ENCODE results near the gene ECE2.
A peak's percentile ranks its signal among the peaks of the same experiment; 100 is the strongest.

The ECE2 gene

DNA sequence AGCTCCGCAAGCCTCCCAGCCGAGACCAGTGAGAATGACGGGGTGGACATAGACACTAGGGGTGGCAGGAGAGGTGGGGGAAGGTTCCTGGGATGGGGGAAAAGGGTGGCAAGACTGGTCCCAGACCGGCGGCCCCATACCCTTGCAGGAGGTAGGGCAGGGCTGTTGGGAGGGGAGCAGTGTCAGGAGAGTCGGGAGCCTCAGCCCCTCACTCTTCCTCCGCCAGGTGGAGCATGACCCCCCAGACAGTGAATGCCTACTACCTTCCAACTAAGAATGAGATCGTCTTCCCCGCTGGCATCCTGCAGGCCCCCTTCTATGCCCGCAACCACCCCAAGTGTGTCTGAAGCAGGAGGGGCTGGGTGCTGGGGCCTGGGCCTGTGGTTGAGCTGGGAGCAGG is 14.5 kb downstream of the ECE2 start:
- TF ChIP-seq, protein P1, sequence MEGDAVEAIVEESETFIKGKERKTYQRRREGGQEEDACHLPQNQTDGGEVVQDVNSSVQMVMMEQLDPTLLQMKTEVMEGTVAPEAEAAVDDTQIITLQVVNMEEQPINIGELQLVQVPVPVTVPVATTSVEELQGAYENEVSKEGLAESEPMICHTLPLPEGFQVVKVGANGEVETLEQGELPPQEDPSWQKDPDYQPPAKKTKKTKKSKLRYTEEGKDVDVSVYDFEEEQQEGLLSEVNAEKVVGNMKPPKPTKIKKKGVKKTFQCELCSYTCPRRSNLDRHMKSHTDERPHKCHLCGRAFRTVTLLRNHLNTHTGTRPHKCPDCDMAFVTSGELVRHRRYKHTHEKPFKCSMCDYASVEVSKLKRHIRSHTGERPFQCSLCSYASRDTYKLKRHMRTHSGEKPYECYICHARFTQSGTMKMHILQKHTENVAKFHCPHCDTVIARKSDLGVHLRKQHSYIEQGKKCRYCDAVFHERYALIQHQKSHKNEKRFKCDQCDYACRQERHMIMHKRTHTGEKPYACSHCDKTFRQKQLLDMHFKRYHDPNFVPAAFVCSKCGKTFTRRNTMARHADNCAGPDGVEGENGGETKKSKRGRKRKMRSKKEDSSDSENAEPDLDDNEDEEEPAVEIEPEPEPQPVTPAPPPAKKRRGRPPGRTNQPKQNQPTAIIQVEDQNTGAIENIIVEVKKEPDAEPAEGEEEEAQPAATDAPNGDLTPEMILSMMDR (conservative IDR thresholded peaks at IDR 0.05; ENCODE audit: control insufficient read depth, insufficient read depth, low read depth, low read length), result no peak
- DNase-seq (ENCODE audit: low read depth), result no peak
- no peak overlapping the region for H3K4me3 ChIP-seq (ENCODE audit: control insufficient read depth, low read depth, low read length)

DNA sequence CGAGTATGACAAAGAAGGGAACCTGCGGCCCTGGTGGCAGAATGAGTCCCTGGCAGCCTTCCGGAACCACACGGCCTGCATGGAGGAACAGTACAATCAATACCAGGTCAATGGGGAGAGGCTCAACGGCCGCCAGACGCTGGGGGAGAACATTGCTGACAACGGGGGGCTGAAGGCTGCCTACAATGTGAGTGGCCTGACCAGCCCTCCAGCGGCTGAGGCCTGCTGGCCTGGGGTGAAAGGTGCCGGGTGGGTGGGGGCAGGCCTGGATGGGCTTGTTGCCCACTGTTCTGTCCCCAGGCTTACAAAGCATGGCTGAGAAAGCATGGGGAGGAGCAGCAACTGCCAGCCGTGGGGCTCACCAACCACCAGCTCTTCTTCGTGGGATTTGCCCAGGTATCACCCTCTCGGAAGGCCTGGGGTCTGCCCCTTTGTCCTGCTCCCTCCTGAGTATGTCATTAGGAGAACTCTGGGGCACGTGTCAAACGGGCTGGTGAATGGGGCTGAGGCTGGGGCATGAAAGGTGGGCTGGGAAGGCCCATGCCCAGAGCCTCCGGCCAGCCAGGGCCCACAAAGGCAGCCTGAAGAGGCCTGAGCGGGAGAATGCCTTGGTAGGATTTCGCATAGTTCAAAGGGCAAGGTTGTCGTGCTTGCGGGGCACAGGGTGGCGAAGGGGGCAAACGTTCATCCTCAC is 15.4 kb downstream of the ECE2 start:
- TF ChIP-seq, protein P1 (conservative IDR thresholded peaks at IDR 0.05; ENCODE audit: control insufficient read depth, insufficient read depth, low read depth, low read length), result no peak
- DNase-seq (ENCODE audit: low read depth), result no peak

GRCh38 chr3:184291738-184292445 is 16.1 kb downstream of the ECE2 start:
- TF ChIP-seq, protein P1 (conservative IDR thresholded peaks at IDR 0.05; ENCODE audit: control insufficient read depth, insufficient read depth, low read depth, low read length), result no peak
- no peak overlapping the region for H3K4me3 ChIP-seq (ENCODE audit: control insufficient read depth, low read depth, low read length)
- no peak for DNase-seq (ENCODE audit: low read depth)

More for the DNA sequence above, 15.4 kb downstream of the ECE2 start:
- H3K4me3 ChIP-seq (ENCODE audit: control insufficient read depth, low read depth, low read length), result no peak overlapping the region

GRCh38 chr3:184295771-184296170 is 19.9 kb downstream of the ECE2 start:
- TF ChIP-seq, protein P1 (conservative IDR thresholded peaks at IDR 0.05; ENCODE audit: control insufficient read depth, insufficient read depth, low read depth, low read length), result no peak
- DNase-seq (ENCODE audit: low read depth), result no peak
- H3K4me3 ChIP-seq (ENCODE audit: control insufficient read depth, low read depth, low read length), result no peak overlapping the region

- no peak for DNase-seq (ENCODE audit: low read depth)
- no peak overlapping the region for H3K4me3 ChIP-seq (ENCODE audit: control insufficient read depth, low read depth, low read length)
- TF ChIP-seq, protein P1 (conservative IDR thresholded peaks at IDR 0.05; ENCODE audit: control insufficient read depth, insufficient read depth, low read depth, low read length), result no peak
Measured at GRCh38 chr3:184296616-184297015, 20.8 kb downstream of the ECE2 start.

DNA sequence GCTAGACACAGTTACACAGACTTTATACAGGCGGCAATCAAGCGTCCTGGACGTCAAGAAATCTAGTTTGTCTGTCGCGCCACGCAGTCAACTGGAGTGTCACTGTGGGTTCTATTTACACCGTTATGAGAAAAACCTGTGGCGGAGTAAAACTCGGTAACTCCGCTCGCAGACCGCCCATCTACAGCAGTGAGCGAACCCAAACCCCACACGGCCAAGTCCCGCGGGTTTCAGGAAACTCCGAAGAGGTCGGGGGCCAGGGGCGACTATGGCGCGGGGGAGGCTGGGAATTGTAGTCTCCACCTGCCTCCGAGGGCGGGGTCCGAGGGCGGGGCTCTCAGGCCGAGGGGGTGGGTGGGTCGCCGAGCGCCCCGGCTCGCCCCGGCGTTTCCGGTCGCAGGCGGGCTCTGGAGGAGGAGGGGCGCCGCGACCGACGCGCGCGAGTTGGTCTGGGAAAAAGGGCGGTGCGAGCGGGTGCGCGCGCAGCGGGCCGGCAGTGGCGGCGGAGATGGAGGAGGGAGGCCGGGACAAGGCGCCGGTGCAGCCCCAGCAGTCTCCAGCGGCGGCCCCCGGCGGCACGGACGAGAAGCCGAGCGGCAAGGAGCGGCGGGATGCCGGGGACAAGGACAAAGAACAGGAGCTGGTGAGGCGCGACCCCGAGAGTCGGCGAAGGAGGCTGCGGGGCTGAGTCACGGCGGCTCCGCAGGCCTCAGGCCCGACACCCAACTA is 23.1 kb downstream of the ECE2 start, which contains the start of gene PSMD2:
Gene PSMD2, plus strand, starts transcription at position 483 of the 729 bp plus-strand sequence. Its CDS starts 26 bp downstream, at position 509.
- peak; percentile 93 for DNase-seq (ENCODE audit: low read depth)
- TF ChIP-seq, protein P1 (conservative IDR thresholded peaks at IDR 0.05; ENCODE audit: control insufficient read depth, insufficient read depth, low read depth, low read length), result no peak
- H3K4me3 ChIP-seq (ENCODE audit: control insufficient read depth, low read depth, low read length), result peak within 1 kb of the TSS; percentile 98
